K562 (cell line): ENCODE data around the gene WDR49. TPM values are rescaled to one million over a fixed set of nuclear protein-coding genes. Genes with fewer than 3 reads are reported as not detected.

Source experiments
- ATAC-seq: fragments of 200-7000 bp; cut with Tn5 transposase; 3 replicates; pipeline ENCODE4 v1.9.1; 2020; ENCODE audit warnings: moderate library complexity
- BruUV-seq: library from RNA; stranded (reverse); fragments of 400-500 nt; replicated peaks from 2 replicates; lab custom pipeline; 2021; lab: Mats Ljungman, UMichigan
- CTCF ChIA-PET: fragments of 300-600 bp; formaldehyde crosslinking; extraction: SDS; loops from one replicate; lab custom pipeline; 2021; ENCODE audit warnings: low intra/inter-chr PET ratio; lab: Yijun Ruan, JAX
- POLR2A ChIA-PET: fragments of 300-600, 350-650 bp; sonication (Branson Sonifier 250); formaldehyde crosslinking; extraction: SDS; loops from one replicate; lab custom pipeline; 2021; ENCODE audit warnings: antibody characterized with exemption, inconsistent platforms; lab: Yijun Ruan, JAX
- DNase-seq, 4 experiments: peaks; one replicate each; pipeline versions ENCODE4 v3.0.0 to v3.0.0-alpha.2; 2011 to 2018; ENCODE audit warnings: low spot score in 3 of 4, mixed read lengths in 3 of 4; ENCODE audit errors: extremely low read depth in 1 of 4
- FAIRE-seq: peaks from 2 replicates; lab custom pipeline; 2011; peaks lifted over from hg19 to GRCh38; lab: Jason Lieb, UNC
- H2AFZ ChIP-seq: 2 replicates; pipeline ENCODE4 v1.6.0; 2011; ENCODE audit warnings: low read depth, low read length, control low read depth, inconsistent platforms
- H3K27ac ChIP-seq: fragments of 200-600 bp; 3 replicates; pipeline ENCODE4 v1.8.0; 2011; ENCODE audit warnings: low read depth, mild to moderate bottlenecking, control low read depth, inconsistent platforms, low read length, moderate library complexity, mixed read lengths; ENCODE audit errors: extremely low read depth
- H3K27me3 ChIP-seq, 2 experiments: fragments of 300-600 bp in 1 of 2; 2 replicates in 1 of 2; 3 replicates in 1 of 2; pipeline versions ENCODE4 v1.6.0 to v1.8.0; 2011; ENCODE audit warnings: inconsistent platforms in 2 of 2, low read length in 2 of 2, mild to moderate bottlenecking in 1 of 2, mixed read lengths in 1 of 2, moderate library complexity in 1 of 2; ENCODE audit not compliant: control insufficient read depth in 2 of 2, insufficient read depth in 2 of 2
- H3K36me3 ChIP-seq: fragments of 300-600 bp; 3 replicates; pipeline ENCODE4 v1.8.0; 2011; ENCODE audit warnings: mild to moderate bottlenecking, low read length, inconsistent platforms; ENCODE audit not compliant: control insufficient read depth, insufficient read depth
- H3K4me1 ChIP-seq, 2 experiments: fragments of 200-600 bp in 1 of 2; replicated peaks in 1 of 2; 2 replicates in 1 of 2; 3 replicates in 1 of 2; pipeline versions ENCODE4 v1.5.1 to v1.8.0; 2011; ENCODE audit warnings: inconsistent platforms in 2 of 2, low read length in 2 of 2, mild to moderate bottlenecking in 1 of 2, mixed read lengths in 1 of 2, moderate library complexity in 1 of 2; ENCODE audit not compliant: control insufficient read depth in 2 of 2, insufficient read depth in 2 of 2
- H3K4me2 ChIP-seq: 2 replicates; pipeline ENCODE4 v1.6.1; 2011; ENCODE audit warnings: low read length, control low read depth, inconsistent platforms, mixed read lengths; ENCODE audit not compliant: insufficient read depth
- H3K4me3 ChIP-seq: fragments of 200-600 bp; sonication (generic), shearing (Covaris generic); 2 replicates; pipeline ENCODE4 v1.5.1; 2016; ENCODE audit warnings: control low read depth, inconsistent platforms
- H3K79me2 ChIP-seq: fragments of 200-600 bp; 3 replicates; pipeline ENCODE4 v1.8.0; 2011; ENCODE audit warnings: low read length, inconsistent platforms; ENCODE audit not compliant: control insufficient read depth, insufficient read depth
- H3K9ac ChIP-seq, 2 experiments: 2 replicates each; pipeline versions ENCODE4 v1.6.0 to v1.6.1; 2011; ENCODE audit warnings: low read depth in 2 of 2, low read length in 2 of 2, control low read depth in 1 of 2, inconsistent platforms in 1 of 2, mild to moderate bottlenecking in 1 of 2, mixed read lengths in 1 of 2; ENCODE audit not compliant: insufficient read depth in 1 of 2
- H3K9me1 ChIP-seq: one replicate; pipeline ENCODE4 v1.6.0; 2011; ENCODE audit warnings: inconsistent platforms, mild to moderate bottlenecking, low read length, moderate library complexity; ENCODE audit not compliant: control insufficient read depth, insufficient read depth
- H3K9me3 ChIP-seq: replicated peaks from 2 replicates; pipeline ENCODE4 v1.5.1; 2011; ENCODE audit warnings: low read depth, low read length, inconsistent platforms; ENCODE audit not compliant: control insufficient read depth, insufficient read depth
- H4K20me1 ChIP-seq: replicated peaks from 2 replicates; pipeline ENCODE4 v1.6.1; 2011; ENCODE audit warnings: low read length, inconsistent platforms, mixed read lengths; ENCODE audit not compliant: control insufficient read depth, insufficient read depth
- GABPB2 ChIP-seq: fragments of 250-450 bp; sonication (Bioruptor Pico); conservative IDR thresholded peaks from 2 replicates; pipeline ENCODE4 v1.5.1; 2021; ENCODE audit warnings: mild to moderate bottlenecking
- GTF2A2 ChIP-seq: IDR thresholded peaks from 2 replicates; pipeline ENCODE4 v1.6.1; 2016; ENCODE audit warnings: mild to moderate bottlenecking, missing genetic modification characterization, missing compliant biosample characterization
- KAT2B ChIP-seq: IDR thresholded peaks from one replicate; pipeline ENCODE4 v1.6.1; 2012; ENCODE audit warnings: low read depth, mild to moderate bottlenecking, control low read depth, inconsistent platforms, low read length, moderate library complexity
- POLR2H ChIP-seq: IDR thresholded peaks from 2 replicates; pipeline ENCODE4 v1.6.1; 2016; ENCODE audit warnings: missing genetic modification characterization, low read depth, mild to moderate bottlenecking, control low read depth, missing compliant biosample characterization, moderate library complexity
- RAD51 ChIP-seq: fragments of 450-650 bp; IDR thresholded peaks from 2 replicates; pipeline ENCODE4 v1.7.1; 2016; ENCODE audit warnings: low read depth, mild to moderate bottlenecking, borderline replicate concordance
- ZNF165 ChIP-seq: fragments of 250-450 bp; sonication (Bioruptor Pico); IDR thresholded peaks from 2 replicates; pipeline ENCODE4 v1.4.0; 2020; ENCODE audit warnings: borderline replicate concordance
- ZNF561 ChIP-seq: fragments of 450-650 bp; formaldehyde crosslinking; conservative IDR thresholded peaks from 2 replicates; pipeline ENCODE4 v1.4.0; 2020; ENCODE audit warnings: mild to moderate bottlenecking, moderate library complexity
- ZNF583 ChIP-seq: fragments of 250-450 bp; sonication (Bioruptor Pico); IDR thresholded peaks from 2 replicates; pipeline ENCODE4 v1.4.0; 2020
- whole genome bisulfite sequencing: fragments of 100-300 bp; shearing (Covaris generic); methylation state at CpG from one replicate; pipeline ENCODE4 v1.1.6; 2016; ENCODE audit warnings: low coverage, mixed read lengths; ENCODE audit not compliant: insufficient coverage; ENCODE audit errors: missing lambda C conversion rate; 5-methylcytosine and 5-hydroxymethylcytosine counted together
- in situ Hi-C: fragments of 300-500 bp; cut with MboI; formaldehyde crosslinking; loops from 4 replicates; pipeline ENCODE4 v1.15.0; 2018; ENCODE audit warnings: inconsistent platforms, mixed read lengths
- intact Hi-C: fragments of 100-400 bp; cut with micrococcal nuclease; formaldehyde crosslinking; loops from 2 replicates; pipeline ENCODE4 v1.14.2; 2022
- polyA plus RNA-seq, 8 experiments: library from polyadenylated mRNA; depleted of rRNA in 4 of 8; stranded (reverse) in 5 of 8; unstranded in 3 of 8; fragments of >200 nt; fragmentation: Nextera tagmentation in 2 of 8; fragmentation: Illumina TruSeq in 1 of 8; extraction: Ambion mirVana in 2 of 8; extraction: Trizol in 1 of 8; gene quantifications; 2 replicates each; pipeline versions ENCODE4 v1.2.1 to v1.2.3, GENCODE V29; 2011 to 2014; ENCODE audit warnings: inconsistent platforms in 1 of 8, missing spikeins in 1 of 8
- total RNA-seq, 7 experiments: library from RNA; depleted of rRNA in 6 of 7; stranded (reverse); fragments of >200 nt in 6 of 7; fragmentation: Illumina TruSeq in 2 of 7; extraction: Trizol in 2 of 7; gene quantifications; 2 replicates each; pipeline versions ENCODE4 v1.2.1 to v1.2.3, GENCODE V29; 2011 to 2021; ENCODE audit warnings: low replicate concordance in 1 of 7

Gene WDR49
- total and polyA plus RNA-seq, 9 of the 15 experiments (the other 6 are each of a cell fraction or from before 2014, with no cell fraction given): not detected

DNA sequence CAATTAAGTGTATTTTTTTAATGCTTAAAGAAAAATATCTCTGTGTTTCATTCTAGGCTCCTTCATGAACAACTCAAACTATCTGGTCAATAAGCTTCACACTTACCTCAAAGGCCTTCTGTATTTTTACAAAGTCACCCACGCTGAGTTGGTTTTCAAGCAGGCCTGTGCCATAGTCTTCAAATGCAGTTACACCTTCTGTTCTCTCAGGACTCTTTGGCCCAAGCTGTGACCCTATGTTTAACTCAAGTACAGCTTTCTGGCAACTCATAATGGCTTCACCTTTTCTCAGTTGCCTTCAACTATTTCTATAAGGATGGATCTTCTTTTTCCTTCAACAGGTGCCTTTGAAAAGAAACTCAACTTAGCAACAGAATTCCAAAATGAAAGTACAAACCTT, 587 bp downstream of the WDR49 start:
- no peak for ATAC-seq
- DNase-seq: no peak
- Histone ChIP-seq H3K79me2 (no peaks in the 10 kb centered on the region), H3K9me1 (no peaks in the 10 kb centered on the region), H4K20me1 (no peaks in the 10 kb centered on the region), H3K4me2 (no peak overlapping the region), H3K9ac (no peak overlapping the region), H3K36me3 (no peaks in the 10 kb centered on the region), H3K27ac (no peak overlapping the region), H3K4me3 (no peak overlapping the region), H3K9me3 (no peaks in the 10 kb centered on the region), H3K4me1 (no peaks in the 10 kb centered on the region), H3K27me3 (no peaks in the 10 kb centered on the region), H2AFZ (no peak overlapping the region)
- ChIA-PET CTCF (no interaction called here), POLR2A (interaction anchor here (1.2 to 1.3 kb wide), 2 partner anchors 8 to 16 kb away, joined by 3 read pairs; no protein-coding TSS in a partner anchor)
- no peak for TF ChIP-seq GTF2A2 (tag)
- in situ Hi-C loops: no loop called here
- FAIRE-seq: no peak
- WGBS: 0% methylated on average over 1 of the region's 1 CpG
- intact Hi-C loops: no loop called here
- no TSS peak for BruUV-seq

- no peaks in the 10 kb centered on the region for H3K9me3 ChIP-seq
- intact Hi-C loops: no loop called here
- DNase-seq: no peak
- ChIA-PET CTCF (no interaction called here), POLR2A (no interaction called here)
- no peaks in the 10 kb centered on the region for H3K36me3 ChIP-seq
- no peaks in the 10 kb centered on the region for H3K9me1 ChIP-seq
- no peaks in the 10 kb centered on the region for H3K27me3 ChIP-seq
- FAIRE-seq: no peak
- in situ Hi-C loops: no loop called here
- no peaks in the 10 kb centered on the region for H3K4me1 ChIP-seq
- H4K20me1 ChIP-seq: no peaks in the 10 kb centered on the region
- no TSS peak for BruUV-seq
- no peak for ATAC-seq
- H3K27ac ChIP-seq: no peak overlapping the region
- H3K4me3 ChIP-seq: no peak overlapping the region
- no peak overlapping the region for H3K4me2 ChIP-seq
- TF ChIP-seq RAD51: no peak
- no peak for TF ChIP-seq ZNF165 (CRISPR knock-in tag)
- TF ChIP-seq KAT2B: no peak
- TF ChIP-seq ZNF583: no peak
- TF ChIP-seq ZNF561 (CRISPR knock-in tag): no peak
- TF ChIP-seq GABPB2: no peak
- TF ChIP-seq POLR2H: no peak
- H3K9ac ChIP-seq: no peak overlapping the region
- H3K79me2 ChIP-seq: no peaks in the 10 kb centered on the region
- no peak overlapping the region for H2AFZ ChIP-seq
- 0% methylated on average over 1 of the region's 1 CpG for WGBS
These were observed 1.9 kb downstream of the WDR49 start for GRCh38 chr3:167651826-167652225.
